HepG2 (cell line): Measurements from ENCODE around the gene SH2D3C. TPM values are rescaled to one million over a fixed set of nuclear protein-coding genes. Genes with fewer than 3 reads are reported as not detected.
A peak's percentile ranks its signal among the peaks of the same experiment; 100 is the strongest.

ENCODE experiments used
- ATAC-seq: fragments of 200-7000 bp; cut with Tn5 transposase; 3 replicates; pipeline ENCODE4 v1.9.1; 2020; ENCODE audit warnings: mild to moderate bottlenecking, moderate library complexity
- BruUV-seq: library from RNA; stranded (reverse); fragments of 400-500 nt; replicated peaks from 2 replicates; lab custom pipeline; 2021; lab: Mats Ljungman, UMichigan
- CTCF ChIA-PET: fragments of 300-600 bp; formaldehyde crosslinking; extraction: SDS; loops from one replicate; lab custom pipeline; 2021; ENCODE audit warnings: low total read pairs, inconsistent platforms, low intra/inter-chr PET ratio; lab: Yijun Ruan, JAX
- POLR2A ChIA-PET: fragments of 350-600 bp; sonication (Branson Sonifier 250); formaldehyde crosslinking; loops from one replicate; lab custom pipeline; 2020; ENCODE audit warnings: antibody characterized with exemption, inconsistent platforms; lab: Yijun Ruan, JAX
- DNase-seq: peaks from one replicate; pipeline ENCODE4 v3.0.0-alpha.2; 2015; ENCODE audit warnings: low spot score
- FAIRE-seq: peaks from 3 replicates; lab custom pipeline; 2011; peaks lifted over from hg19 to GRCh38; lab: Jason Lieb, UNC
- H2AFZ ChIP-seq: one replicate; pipeline ENCODE4 v1.6.1; 2011; ENCODE audit warnings: low read length, inconsistent platforms
- H3K27ac ChIP-seq: fragments of 300-600 bp; 3 replicates; pipeline ENCODE4 v1.8.0; 2011; ENCODE audit warnings: mixed run types, mild to moderate bottlenecking, mixed read lengths, low read length, inconsistent platforms; ENCODE audit not compliant: insufficient read depth; ENCODE audit errors: extremely low read length
- H3K27me3 ChIP-seq, 2 experiments: fragments of 200-600 bp in 1 of 2; 2 replicates in 1 of 2; 3 replicates in 1 of 2; pipeline versions ENCODE4 v1.6.0 to v1.8.0; 2011; ENCODE audit warnings: low read length in 2 of 2, mild to moderate bottlenecking in 2 of 2, moderate library complexity in 2 of 2, inconsistent platforms in 1 of 2; ENCODE audit not compliant: insufficient read depth in 2 of 2, control insufficient read depth in 1 of 2
- H3K36me3 ChIP-seq, 2 experiments: fragments of 200-600 bp in 1 of 2; replicated peaks in 1 of 2; 2 replicates in 1 of 2; 3 replicates in 1 of 2; pipeline versions ENCODE4 v1.5.1 to v1.8.0; 2011; ENCODE audit warnings: low read length in 2 of 2, inconsistent platforms in 1 of 2; ENCODE audit not compliant: insufficient read depth in 2 of 2, control insufficient read depth in 1 of 2
- H3K4me1 ChIP-seq: 2 replicates; pipeline ENCODE4 v1.5.1; 2012; ENCODE audit warnings: low read length, inconsistent platforms; ENCODE audit not compliant: insufficient read depth
- H3K4me2 ChIP-seq: 2 replicates; pipeline ENCODE4 v1.6.0; 2011; ENCODE audit warnings: low read depth, low read length, inconsistent platforms
- H3K4me3 ChIP-seq, 3 experiments: fragments of 200-600 bp in 1 of 3; sonication (generic), shearing (Covaris generic) in 1 of 3; replicated peaks in 1 of 3; 2 replicates each; pipeline ENCODE4 v1.5.1; 2011 to 2016; ENCODE audit warnings: low read length in 3 of 3, inconsistent platforms in 2 of 3, low read depth in 2 of 3, mild to moderate bottlenecking in 2 of 3, control low read depth in 1 of 3, mixed read lengths in 1 of 3; ENCODE audit not compliant: insufficient read depth in 1 of 3
- H3K79me2 ChIP-seq: one replicate; pipeline ENCODE4 v1.6.1; 2011; ENCODE audit warnings: low read length, inconsistent platforms; ENCODE audit not compliant: insufficient read depth
- H3K9ac ChIP-seq: 2 replicates; pipeline ENCODE4 v1.6.0; 2011; ENCODE audit warnings: mild to moderate bottlenecking, low read depth, low read length, inconsistent platforms; ENCODE audit not compliant: insufficient read depth
- H3K9me3 ChIP-seq: 2 replicates; pipeline ENCODE4 v1.5.1; 2012; ENCODE audit warnings: mild to moderate bottlenecking, low read length
- H4K20me1 ChIP-seq: 2 replicates; pipeline ENCODE4 v1.6.0; 2011; ENCODE audit warnings: inconsistent platforms, mild to moderate bottlenecking, low read length, moderate library complexity; ENCODE audit not compliant: insufficient read depth
- BHLHE40 ChIP-seq: IDR thresholded peaks from 2 replicates; pipeline ENCODE4 v1.6.1; 2011; ENCODE audit warnings: low read length, improper control_type of control experiment
- CAMTA2 ChIP-seq: sonication (generic); formaldehyde crosslinking; IDR thresholded peaks from 2 replicates; pipeline ENCODE4 v1.4.0; 2020; ENCODE audit warnings: mild to moderate bottlenecking, missing genetic modification reagents, borderline replicate concordance
- DRAP1 ChIP-seq: IDR thresholded peaks from 2 replicates; pipeline ENCODE4 v1.6.1; 2016; ENCODE audit warnings: missing genetic modification reagents, missing compliant biosample characterization
- EP300 ChIP-seq, 3 experiments: sonication (generic) in 1 of 3; formaldehyde crosslinking in 1 of 3; IDR thresholded peaks; 2 replicates each; pipeline versions ENCODE4 v1.5.1 to v1.6.1; 2011 to 2020; ENCODE audit warnings: low read depth in 2 of 3, low read length in 2 of 3, borderline replicate concordance in 1 of 3, improper control_type of control experiment in 1 of 3, mild to moderate bottlenecking in 1 of 3, missing genetic modification reagents in 1 of 3, moderate library complexity in 1 of 3
- PRDM10 ChIP-seq: sonication (generic); formaldehyde crosslinking; IDR thresholded peaks from 2 replicates; pipeline ENCODE4 v1.4.0; 2020; ENCODE audit warnings: low read depth, missing genetic modification reagents
- ZNF296 ChIP-seq: sonication (generic); formaldehyde crosslinking; conservative IDR thresholded peaks from 2 replicates; pipeline ENCODE4 v1.5.0; 2020; ENCODE audit warnings: mild to moderate bottlenecking, missing genetic modification reagents
- ZNF629 ChIP-seq: sonication (generic); formaldehyde crosslinking; conservative IDR thresholded peaks from 2 replicates; pipeline ENCODE4 v1.5.0; 2020; ENCODE audit warnings: missing genetic modification reagents
- ZNF691 ChIP-seq: sonication (generic); formaldehyde crosslinking; IDR thresholded peaks from 2 replicates; pipeline ENCODE4 v1.4.0; 2020; ENCODE audit warnings: missing genetic modification reagents, low read depth, mild to moderate bottlenecking, borderline replicate concordance
- WGBS: methylation state at CpG from one replicate; pipeline ENCODE4 v1.1.6; 2017; ENCODE audit warnings: low lambda C conversion rate; 5-methylcytosine and 5-hydroxymethylcytosine counted together
- in situ Hi-C: cut with HindIII; loops from 2 replicates; pipeline ENCODE4 v1.10.0; 2017; ENCODE audit warnings: low pct_unique_long_range_greater_than_20kb; ENCODE audit not compliant: extremely low pct_ligation_motif_present
- intact Hi-C: fragments of 100-400 bp; cut with micrococcal nuclease; formaldehyde crosslinking; loops from one replicate; pipeline ENCODE4 v1.10.0; 2022; ENCODE audit not compliant: unreplicated experiment
- polyA plus RNA-seq, 8 experiments: library from polyadenylated mRNA; depleted of rRNA in 3 of 8; stranded (reverse) in 7 of 8; unstranded in 1 of 8; fragments of >200 nt; fragmentation: Illumina TruSeq in 4 of 8; extraction: Trizol in 4 of 8; gene quantifications; 2 replicates each; pipeline versions ENCODE4 v1.2.1 to v1.2.3, GENCODE V29; 2011 to 2016; ENCODE audit warnings: low read depth in 4 of 8, missing spikeins in 1 of 8, mixed read lengths in 1 of 8; ENCODE audit not compliant: insufficient read depth in 1 of 8
- total RNA-seq, 5 experiments: library from RNA; depleted of rRNA; stranded (reverse); fragments of >200 nt; fragmentation: Illumina TruSeq; extraction: Trizol; gene quantifications; 2 replicates each; pipeline ENCODE4 v1.2.3, GENCODE V29; 2016; ENCODE audit warnings: low read depth in 1 of 5

The SH2D3C gene
- total and polyA plus RNA-seq, 2 of the 13 experiments (the other 11 are each of a cell fraction or from before 2014, with no cell fraction given) = not detected

GRCh38 chr9:127776924-127777289 is 1.6 kb downstream of the SH2D3C start:
- 40% methylated on average over 2 of the region's 5 CpGs for WGBS
- ATAC-seq (no peak), DNase-seq (no peak), FAIRE-seq (no peak)
- Histone ChIP-seq H3K27ac (no peak overlapping the region), H3K36me3 (no peaks in the 10 kb centered on the region), H3K27me3 (peaks cover under 1 to 33% of the 10 kb centered on the region in 2 experiments; a peak in 3 of 5 replicates), H2AFZ (no peak overlapping the region), H3K4me3 (no peak overlapping the region), H3K9me3 (no peaks in the 10 kb centered on the region), H4K20me1 (no peaks in the 10 kb centered on the region), H3K9ac (no peak overlapping the region), H3K79me2 (no peaks in the 10 kb centered on the region), H3K4me2 (no peak overlapping the region), H3K4me1 (peaks cover 24% of the 10 kb centered on the region)
- BruUV-seq = no TSS peak
- intact Hi-C loops = no loop called here
- in situ Hi-C loops = no loop called here
- TF ChIP-seq ZNF629 = peak; percentile 60
- no peak for TF ChIP-seq EP300 (IDR thresholded peaks at IDR 0.05; ENCODE audit: low read depth in 2 of 2, low read length in 2 of 2)
- no peak for TF ChIP-seq EP300 (CRISPR knock-in tag; IDR thresholded peaks at IDR 0.05; ENCODE audit: borderline replicate concordance)
- POLR2A ChIA-PET = no interaction called here
- CTCF ChIA-PET = no interaction called here

GRCh38 chr9:127776195-127776923 is 2.1 kb downstream of the SH2D3C start:
- intact Hi-C loops (no loop called here), in situ Hi-C loops (no loop called here)
- H3K4me1 ChIP-seq = peaks cover 24% of the 10 kb centered on the region
- ATAC-seq (no peak), DNase-seq (no peak), FAIRE-seq (no peak)
- no peaks in the 10 kb centered on the region for H3K9me3 ChIP-seq
- ChIA-PET POLR2A (no interaction called here), CTCF (no interaction called here)
- no peak overlapping the region for H3K9ac ChIP-seq
- H3K27ac ChIP-seq = no peak overlapping the region
- H3K79me2 ChIP-seq = no peaks in the 10 kb centered on the region
- H3K4me2 ChIP-seq = no peak overlapping the region
- no peaks in the 10 kb centered on the region for H4K20me1 ChIP-seq
- no peak for TF ChIP-seq ZNF691 (CRISPR knock-in tag)
- peak; percentile 90 for TF ChIP-seq PRDM10 (CRISPR knock-in tag)
- TF ChIP-seq ZNF629 = peak; percentile 43; the same call in 1 of the 2 replicates
- TF ChIP-seq CAMTA2 (CRISPR knock-in tag) = no peak
- no peak for TF ChIP-seq ZNF296
- no peak for TF ChIP-seq DRAP1 (CRISPR knock-in tag)
- peak; percentile 28; the same call in 1 of the 2 replicates for TF ChIP-seq BHLHE40
- H3K4me3 ChIP-seq = no peak overlapping the region
- 48% methylated on average over 12 of the region's 15 CpGs for WGBS
- no TSS peak for BruUV-seq
- H2AFZ ChIP-seq = no peak overlapping the region
- H3K27me3 ChIP-seq = peaks cover 0 to 33% of the 10 kb centered on the region in 2 experiments; a peak in 3 of 5 replicates
- H3K36me3 ChIP-seq = no peaks in the 10 kb centered on the region
